PC-3 (cell line): ENCODE results near the gene KNDC1.

Experiments used
- EZH2phosphoT487 ChIP-seq: fragments of 300-600 bp; sonication (generic); IDR thresholded peaks from 2 replicates; pipeline ENCODE4 v1.6.1; 2018; ENCODE audit warnings: mild to moderate bottlenecking, antibody characterized with exemption, low read length, borderline replicate concordance
- TF ChIP-seq, protein P1 (sequence below): fragments of 300-600 bp; sonication (generic); conservative IDR thresholded peaks from 2 replicates; pipeline ENCODE4 v1.5.1; 2017; ENCODE audit warnings: antibody characterized with exemption, low read depth, mild to moderate bottlenecking, low read length

DNA sequence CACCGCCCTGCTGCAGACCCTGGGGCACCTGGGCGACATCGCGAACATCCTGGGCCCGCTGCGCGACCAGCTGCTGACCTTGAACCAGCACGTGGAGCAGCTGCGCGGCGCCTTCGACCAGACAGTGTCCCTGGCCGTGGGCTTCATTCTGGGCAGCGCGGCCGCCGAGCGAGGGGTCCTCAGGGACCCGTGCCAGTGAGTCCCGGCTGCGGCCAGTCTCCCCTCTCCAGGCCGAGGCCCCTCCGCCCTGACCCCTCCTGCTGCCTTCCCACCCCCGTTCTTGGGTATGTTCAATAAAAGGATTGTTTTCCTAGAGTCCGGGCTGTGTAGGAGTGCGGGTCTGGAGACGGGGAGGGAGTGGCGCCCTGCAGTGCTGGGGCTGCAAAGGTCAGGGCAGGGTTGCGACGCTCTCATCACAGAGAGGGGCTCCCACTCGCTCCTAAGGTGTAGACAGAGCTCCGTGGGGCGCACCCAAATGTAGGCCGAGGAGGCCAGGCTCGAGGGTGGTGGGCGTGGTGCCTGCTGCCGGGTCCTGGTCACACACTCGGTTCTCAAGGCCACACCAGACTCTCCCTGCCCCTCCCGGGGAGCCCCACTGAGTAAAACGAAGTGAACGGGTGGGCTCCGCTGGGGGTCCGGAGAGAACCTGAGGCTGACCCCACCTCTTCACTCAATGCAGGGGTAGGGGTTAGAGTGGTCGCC lies 71.4 kb downstream of the KNDC1 start:
- TF ChIP-seq, protein P1, sequence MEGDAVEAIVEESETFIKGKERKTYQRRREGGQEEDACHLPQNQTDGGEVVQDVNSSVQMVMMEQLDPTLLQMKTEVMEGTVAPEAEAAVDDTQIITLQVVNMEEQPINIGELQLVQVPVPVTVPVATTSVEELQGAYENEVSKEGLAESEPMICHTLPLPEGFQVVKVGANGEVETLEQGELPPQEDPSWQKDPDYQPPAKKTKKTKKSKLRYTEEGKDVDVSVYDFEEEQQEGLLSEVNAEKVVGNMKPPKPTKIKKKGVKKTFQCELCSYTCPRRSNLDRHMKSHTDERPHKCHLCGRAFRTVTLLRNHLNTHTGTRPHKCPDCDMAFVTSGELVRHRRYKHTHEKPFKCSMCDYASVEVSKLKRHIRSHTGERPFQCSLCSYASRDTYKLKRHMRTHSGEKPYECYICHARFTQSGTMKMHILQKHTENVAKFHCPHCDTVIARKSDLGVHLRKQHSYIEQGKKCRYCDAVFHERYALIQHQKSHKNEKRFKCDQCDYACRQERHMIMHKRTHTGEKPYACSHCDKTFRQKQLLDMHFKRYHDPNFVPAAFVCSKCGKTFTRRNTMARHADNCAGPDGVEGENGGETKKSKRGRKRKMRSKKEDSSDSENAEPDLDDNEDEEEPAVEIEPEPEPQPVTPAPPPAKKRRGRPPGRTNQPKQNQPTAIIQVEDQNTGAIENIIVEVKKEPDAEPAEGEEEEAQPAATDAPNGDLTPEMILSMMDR = no peak
- TF ChIP-seq EZH2phosphoT487 = no peak
